ENCODE measurements around the gene ZNF593OS.

The ZNF593OS gene

GRCh38 chr1:26171084-26172072, at the start of gene ZNF593OS:
Gene ZNF593OS (minus strand): TSS chr1:26171832. CDS start chr1:26171661, 171 bp downstream.
- no peak for DNase-seq

DNA sequence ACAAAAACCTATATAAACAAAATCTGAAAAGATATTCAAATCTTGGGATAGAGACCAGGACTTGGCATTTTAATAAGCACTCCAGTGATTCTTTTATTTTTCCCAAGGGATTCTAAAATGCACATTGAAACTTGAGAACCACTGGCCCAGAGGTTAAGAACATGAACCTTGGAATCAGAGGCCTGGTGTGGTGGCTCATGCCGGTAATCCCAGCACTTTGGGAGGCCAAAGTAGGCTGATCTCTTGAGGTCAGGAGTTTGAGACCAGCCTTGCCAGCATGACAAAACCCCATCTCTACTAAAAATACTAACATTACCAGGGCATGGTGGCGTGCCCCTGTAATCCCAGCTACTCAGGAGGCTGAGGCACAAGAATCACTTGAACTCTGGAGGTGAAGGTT, 49.5 kb upstream of the ZNF593OS start:
- no peak for DNase-seq

DNA sequence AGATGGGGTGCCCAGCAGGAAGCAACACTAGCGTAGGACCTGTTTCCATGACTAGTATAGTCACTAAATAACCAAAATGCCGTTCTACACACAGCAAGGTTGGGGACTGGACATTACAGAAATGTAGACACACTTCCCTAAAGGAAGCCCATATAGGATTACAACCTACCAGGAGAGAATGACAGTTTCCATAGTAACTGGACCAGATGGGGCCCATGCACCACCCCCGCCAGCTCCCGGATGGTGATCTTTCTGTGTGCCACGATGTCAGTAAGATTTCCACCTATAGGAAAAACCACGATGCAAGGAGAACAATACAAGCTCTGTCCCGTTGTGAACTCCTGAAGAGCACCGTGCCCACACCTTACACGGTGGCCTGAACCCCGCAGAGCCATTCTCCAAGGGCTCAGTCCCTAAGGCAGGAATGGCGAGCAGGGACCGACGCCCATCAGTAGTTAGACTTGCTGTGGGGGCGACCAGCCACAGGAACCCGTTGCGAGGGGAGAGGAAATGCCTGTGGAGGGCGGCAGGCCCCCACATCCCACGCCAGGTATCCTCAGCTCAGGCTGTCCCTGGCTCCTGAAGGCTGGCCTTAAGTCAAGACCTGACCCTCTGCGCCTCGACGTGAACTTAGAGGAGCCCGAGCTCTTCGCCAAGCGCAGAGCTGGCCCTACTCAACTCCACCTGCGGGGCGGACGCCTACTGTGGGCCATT, 48.7 kb upstream of the ZNF593OS start:
- DNase-seq: no peak

- DNase-seq: no peak
Measured at GRCh38 chr1:26218906-26219494, 47.4 kb upstream of the ZNF593OS start.

DNA sequence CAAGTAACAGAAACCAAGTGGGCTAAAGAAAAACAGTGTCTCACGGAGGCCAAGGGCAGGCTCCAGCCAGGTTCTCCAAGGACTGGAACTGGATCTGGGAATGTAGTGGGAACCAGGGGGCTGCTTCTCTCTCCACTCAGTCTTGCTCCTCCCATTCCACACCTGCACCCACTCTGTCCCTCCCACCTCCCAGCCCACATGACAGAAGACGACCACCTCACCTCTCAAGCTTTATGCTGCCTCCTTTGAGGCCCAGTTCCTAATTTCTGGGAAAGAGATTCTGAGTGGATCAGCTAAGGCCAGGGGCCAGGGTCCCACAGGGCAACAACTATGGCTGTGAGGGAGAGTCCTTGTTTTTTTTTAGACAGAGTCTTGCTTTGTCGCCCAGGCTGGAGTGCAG, 43.6 kb upstream of the ZNF593OS start:
- DNase-seq: no peak

DNA sequence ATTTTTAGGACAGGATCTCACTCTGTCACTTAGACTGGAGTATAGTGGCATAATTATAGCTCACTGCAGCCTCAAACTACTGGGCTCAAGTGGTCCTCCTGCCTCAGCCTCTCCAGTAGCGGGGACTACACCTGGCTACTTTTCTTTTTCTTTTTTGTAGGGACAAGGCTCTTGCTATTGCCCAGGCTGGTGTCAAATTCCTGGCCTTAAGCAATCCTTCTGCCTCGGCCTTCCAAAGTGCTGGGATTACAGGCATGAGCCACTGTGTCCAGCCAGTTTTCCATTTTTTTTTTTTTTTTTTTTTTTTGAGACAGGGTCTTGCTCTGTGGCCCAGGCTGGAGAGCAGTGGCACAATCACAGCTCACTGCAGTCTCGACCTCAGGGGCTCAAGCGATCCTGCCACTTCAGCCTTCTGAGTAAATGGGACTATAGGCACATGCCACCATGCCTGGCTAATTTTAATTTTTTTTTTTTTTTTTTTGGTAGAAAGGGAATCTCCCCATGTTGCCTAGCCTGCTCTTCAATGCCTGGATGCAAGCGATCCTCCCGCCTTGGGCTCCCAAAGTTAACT, 41.8 kb upstream of the ZNF593OS start:
- DNase-seq: no peak

DNA sequence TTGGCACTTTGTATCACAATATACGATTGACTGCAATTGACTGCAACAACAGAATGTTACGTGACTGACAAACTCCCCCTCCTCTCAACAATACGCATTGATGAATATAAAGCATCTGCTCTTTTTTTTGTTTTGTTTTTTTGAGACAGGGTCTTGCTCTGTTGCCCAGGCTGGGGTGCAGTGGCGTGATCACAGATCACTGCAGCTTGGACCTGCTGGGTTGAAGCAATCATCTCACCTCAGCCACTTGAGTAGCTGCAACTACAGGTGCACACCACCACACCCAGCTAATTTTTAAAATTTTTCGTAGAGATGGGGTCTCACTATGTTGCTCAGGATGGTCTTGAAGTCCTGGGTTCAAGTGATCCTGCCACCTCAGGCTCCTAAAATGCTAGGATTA, 41.1 kb upstream of the ZNF593OS start:
- no peak for DNase-seq

GRCh38 chr1:26210147-26210870, 38.7 kb upstream of the ZNF593OS start:
- no peak for DNase-seq

DNA sequence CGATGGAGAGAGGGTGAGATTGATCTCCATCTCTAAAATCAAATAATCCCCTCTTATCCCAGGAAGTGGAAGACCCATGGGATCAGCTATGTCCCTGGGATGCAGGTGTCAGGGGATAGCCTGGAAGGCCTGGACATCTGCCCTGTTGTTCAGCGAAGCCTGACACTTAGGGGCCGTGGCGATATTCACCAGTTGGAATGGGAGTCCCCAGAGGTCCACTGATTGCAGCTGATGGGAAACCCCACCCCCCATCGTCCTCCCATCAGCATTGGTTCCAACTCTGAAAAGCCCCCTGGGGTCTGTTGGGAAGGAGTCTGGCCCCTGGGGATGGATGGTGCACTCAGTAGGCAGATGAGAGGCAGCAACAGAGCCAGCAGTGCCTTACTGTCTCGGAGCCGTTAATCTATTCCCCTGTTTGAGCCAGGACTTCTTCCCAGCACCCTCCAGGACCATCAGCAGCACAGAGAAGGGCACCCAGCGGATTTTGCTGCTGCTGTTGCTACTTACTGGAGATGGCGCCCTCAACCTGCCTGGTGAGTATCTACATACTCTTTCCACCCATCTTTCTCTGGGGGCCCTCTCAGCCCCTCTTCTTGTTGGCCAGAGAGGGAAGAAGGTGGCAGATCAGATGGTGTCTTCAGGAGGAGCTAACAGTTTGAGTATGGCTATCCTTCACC, 32.1 kb upstream of the ZNF593OS start:
- DNase-seq: no peak

GRCh38 chr1:26200413-26200812, 28.8 kb upstream of the ZNF593OS start:
- DNase-seq: no peak

GRCh38 chr1:26197813-26198212, 26.2 kb upstream of the ZNF593OS start:
- no peak for DNase-seq

DNA sequence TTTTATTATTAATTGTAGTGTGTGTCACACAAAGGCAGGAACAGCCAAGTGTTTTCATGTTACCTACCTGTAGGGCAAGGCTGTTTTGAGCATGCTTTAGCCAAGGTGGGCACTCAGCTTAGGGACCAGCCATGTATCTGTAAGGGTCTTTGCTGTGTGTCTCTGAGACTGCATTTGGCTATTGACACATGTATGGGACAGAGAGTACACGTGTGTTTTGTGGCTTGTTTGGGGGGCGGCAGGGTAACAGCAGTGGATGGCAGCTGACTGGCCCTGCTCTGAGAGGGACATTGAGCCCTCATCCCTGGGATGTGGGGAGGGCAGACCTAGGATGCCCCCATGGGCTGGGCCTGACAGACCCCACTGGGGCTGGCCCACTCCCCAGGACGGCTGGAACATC, 25.7 kb upstream of the ZNF593OS start:
- no peak for DNase-seq

GRCh38 chr1:26195805-26196204, 24.2 kb upstream of the ZNF593OS start:
- no peak for DNase-seq

- DNase-seq: no peak
Measured at GRCh38 chr1:26191739-26192138, 20.1 kb upstream of the ZNF593OS start.

DNA sequence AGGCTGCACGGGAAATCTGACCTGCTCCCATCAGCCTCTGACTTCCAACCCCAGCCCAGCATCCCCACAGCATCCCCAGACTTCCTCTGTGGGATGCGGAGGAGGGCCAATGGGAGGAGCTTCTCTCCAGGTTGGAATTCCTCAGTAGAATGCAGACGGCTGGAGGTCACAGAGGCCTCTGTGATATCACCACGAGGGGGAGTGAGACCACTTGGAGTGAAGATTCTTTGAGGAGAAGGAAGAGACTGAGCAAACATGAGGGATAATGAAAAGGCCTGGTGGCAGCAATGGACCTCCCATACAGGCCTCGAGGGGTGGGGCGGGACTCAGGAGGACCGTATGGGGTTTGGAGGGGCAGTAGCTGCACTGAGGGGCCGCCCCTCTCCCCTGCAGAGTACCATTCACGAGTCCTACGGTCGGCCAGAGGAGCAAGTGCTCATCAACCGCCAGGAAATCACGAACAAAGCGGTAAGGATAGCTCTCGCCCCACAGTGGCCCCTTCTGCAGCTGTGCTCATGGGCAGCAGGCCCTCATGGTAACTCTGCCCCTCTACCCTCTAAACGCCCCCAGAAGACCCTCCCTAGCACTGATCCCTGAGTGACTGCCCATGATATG, 18.8 kb upstream of the ZNF593OS start, which contains the start of gene CATSPER4:
CATSPER4 (plus strand) TSS at position 230 of the 615 bp plus-strand sequence; CDS start at position 256, 26 bp downstream.
- no peak for DNase-seq

DNA sequence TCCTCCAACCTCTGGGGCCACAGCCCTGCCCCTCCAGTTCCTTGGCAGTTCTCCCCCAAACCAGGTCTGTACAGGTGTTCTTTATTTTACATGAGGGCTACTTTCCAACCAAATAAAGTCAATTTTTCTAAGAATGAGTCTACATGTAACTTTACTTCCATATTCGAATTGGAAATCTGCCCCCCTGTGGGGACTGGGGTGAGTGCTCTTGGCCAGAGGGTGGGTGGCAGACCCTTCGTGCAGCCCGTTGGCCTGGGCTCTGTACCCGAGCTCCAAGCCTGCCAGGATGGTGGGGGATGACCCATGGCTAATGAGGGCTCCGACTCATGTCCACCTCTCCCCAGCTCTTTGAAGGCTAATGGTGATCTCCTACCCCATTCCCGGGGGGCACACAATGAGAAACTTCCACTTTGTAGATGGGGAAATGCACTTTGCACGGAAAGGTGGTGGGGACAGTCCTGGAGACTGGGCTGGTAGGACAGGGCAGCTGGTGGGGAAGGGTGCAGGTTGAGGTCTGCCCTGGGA, 18.2 kb upstream of the ZNF593OS start:
- no peak for DNase-seq

DNA sequence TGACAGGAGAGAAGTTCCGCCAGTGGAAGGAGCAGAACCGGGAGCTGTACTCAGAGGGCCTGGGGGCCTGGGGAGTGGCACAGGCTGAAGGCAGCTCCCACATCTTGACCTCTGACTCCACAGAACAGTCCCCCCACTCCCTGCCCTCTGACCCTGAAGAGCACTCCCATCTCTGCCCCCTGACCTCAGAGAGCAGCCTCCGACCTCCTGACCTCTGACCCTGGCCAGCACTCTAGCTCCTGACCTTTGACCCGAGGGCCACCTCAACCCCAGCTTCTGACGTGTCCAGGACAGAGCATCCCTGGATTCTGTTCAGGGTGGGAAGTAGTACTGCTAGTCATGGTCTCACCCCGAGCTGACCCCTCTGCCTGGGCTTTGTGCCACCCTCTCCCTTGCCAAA, 17.7 kb upstream of the ZNF593OS start:
- no peak for DNase-seq

DNA sequence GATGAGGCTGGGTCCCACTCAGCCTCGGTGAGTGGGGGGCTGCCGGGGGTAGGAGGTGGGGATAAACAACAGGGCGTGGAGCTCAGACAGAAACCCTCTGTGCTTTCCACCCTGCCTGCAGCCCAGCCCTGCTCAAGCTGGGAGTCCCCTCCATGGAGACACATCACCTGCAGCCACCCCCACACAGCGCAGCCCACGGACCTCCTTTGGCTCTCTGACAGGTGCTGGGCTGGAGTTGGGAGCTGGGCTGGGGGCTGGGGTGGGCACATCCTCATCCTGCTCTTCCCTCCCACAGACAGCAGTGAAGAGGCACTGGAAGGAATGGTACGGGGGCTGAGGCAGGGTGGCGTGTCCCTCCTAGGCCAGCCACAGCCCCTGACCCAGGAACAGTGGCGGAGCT, 16.8 kb upstream of the ZNF593OS start:
- DNase-seq: no peak

DNA sequence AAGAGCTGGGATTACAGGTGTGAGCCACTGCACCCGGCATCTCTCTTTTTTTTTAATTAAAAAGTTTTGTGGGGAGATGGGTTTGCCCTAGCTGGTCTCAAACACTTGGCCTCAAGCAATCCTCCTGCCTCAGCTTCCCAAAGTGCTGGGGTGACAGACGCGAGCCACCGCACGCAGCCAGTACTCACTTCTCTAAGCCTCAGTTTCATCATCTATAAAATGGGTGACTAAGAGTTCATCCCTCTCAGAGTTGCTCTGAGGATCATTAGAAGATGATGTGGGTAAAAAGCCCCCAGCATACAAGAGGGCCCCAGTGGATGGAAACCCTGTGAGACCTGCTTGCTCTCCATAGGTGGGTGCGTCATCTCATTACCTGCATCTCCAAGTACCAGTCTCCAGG, 16.2 kb upstream of the ZNF593OS start:
- DNase-seq: no peak

GRCh38 chr1:26184883-26185282, 13.3 kb upstream of the ZNF593OS start:
- no peak for DNase-seq

GRCh38 chr1:26184086-26184485, 12.5 kb upstream of the ZNF593OS start:
- DNase-seq: no peak

Data from CD4-positive, alpha-beta T cell treated with Interferon gamma for 1 hour (primary cell).